Ascending aorta (tissue), 2 donors: ENCODE data around the gene NEDD1. TPM values are rescaled to one million over a fixed set of nuclear protein-coding genes. Genes with fewer than 3 reads are reported as not detected.

Experiments used
- DNase-seq, 2 donors: peaks; one replicate each; pipeline ENCODE4 v3.0.0-alpha.2; 2019; ENCODE audit warnings: low spot score in 2 of 2
- H3K27ac ChIP-seq, 2 donors: fragments of 200-600 bp; sonication (generic); one replicate each; pipeline ENCODE4 v1.5.1; 2016 to 2017; ENCODE audit warnings: mild to moderate bottlenecking in 1 of 2
- H3K27me3 ChIP-seq: fragments of 200-600 bp; sonication (generic); one replicate; pipeline ENCODE4 v1.5.1; 2017
- H3K36me3 ChIP-seq, 2 donors: fragments of 200-600 bp; sonication (generic); one replicate each; pipeline ENCODE4 v1.5.1; 2016
- H3K4me1 ChIP-seq, 2 donors: fragments of 200-600 bp; sonication (generic); one replicate each; pipeline ENCODE4 v1.5.1; 2016 to 2017; ENCODE audit warnings: mild to moderate bottlenecking in 1 of 2
- H3K4me3 ChIP-seq, 2 donors: fragments of 200-600 bp; sonication (generic); one replicate each; pipeline ENCODE4 v1.5.1; 2016 to 2017; ENCODE audit warnings: mild to moderate bottlenecking in 1 of 2
- H3K9me3 ChIP-seq, 2 donors: fragments of 200-600 bp; sonication (generic); one replicate each; pipeline ENCODE4 v1.5.1; 2016
- intact Hi-C: fragments of 100-400 bp; cut with DNase I; formaldehyde crosslinking; loops from one replicate; pipeline ENCODE4 v1.15.1; 2023
- total RNA-seq: library from RNA; depleted of rRNA; stranded (reverse); fragments of >200 nt; gene quantifications from one replicate; pipeline ENCODE4 v1.1.0, GENCODE V29; 2016
- TF ChIP-seq, protein P1 (sequence below), 3 experiments: fragments of 200-600 bp in 2 of 3; fragments of 450-650 bp in 1 of 3; sonication (generic) in 2 of 3; IDR thresholded peaks; one replicate each; pipeline ENCODE4 v1.5.1; 2016 to 2019; ENCODE audit warnings: antibody characterized with exemption in 3 of 3, mild to moderate bottlenecking in 1 of 3, moderate library complexity in 1 of 3

The NEDD1 gene
- total RNA-seq, 1 donor from 2014 or later, result 31.1 TPM

DNA sequence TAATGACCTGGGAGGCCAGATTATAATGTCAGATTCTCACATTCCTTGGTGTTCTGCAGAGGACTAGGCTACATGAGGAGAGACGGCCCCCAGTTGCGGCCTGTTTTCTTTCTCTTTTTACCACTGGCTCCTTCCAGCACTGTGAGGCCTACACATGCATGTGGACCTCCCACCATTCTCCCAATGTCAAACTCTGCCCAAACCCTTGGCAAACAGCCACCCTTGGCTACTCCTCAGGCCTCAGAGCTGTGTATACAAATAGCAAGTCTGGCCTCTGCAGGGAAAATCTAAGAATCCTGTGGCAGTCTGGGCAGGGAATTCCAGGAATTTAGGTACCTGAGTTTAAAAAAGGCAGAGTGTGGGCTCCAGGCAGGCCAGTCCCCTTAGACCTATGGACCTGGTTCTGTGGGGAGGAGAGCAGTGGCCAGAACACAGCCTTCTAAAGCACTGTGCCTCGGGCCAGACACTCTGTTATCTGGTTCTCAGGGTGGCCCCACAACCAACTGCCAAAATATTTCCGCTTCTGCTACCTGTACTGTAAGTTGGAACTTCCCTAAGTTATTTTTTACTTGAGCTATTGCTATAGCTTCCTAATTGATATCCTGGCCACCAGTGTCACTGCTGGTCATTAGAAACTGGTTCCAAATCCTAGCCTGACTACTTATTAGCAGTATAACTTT is 19.9 kb upstream of the NEDD1 start:
- intact Hi-C loops, result no loop called here
- Histone ChIP-seq H3K4me1 (no peaks in the 10 kb centered on the region), H3K4me3 (no peak overlapping the region), H3K36me3 (no peaks in the 10 kb centered on the region), H3K9me3 (no peaks in the 10 kb centered on the region), H3K27ac (no peak overlapping the region), H3K27me3 (no peaks in the 10 kb centered on the region)
- TF ChIP-seq, protein P1, sequence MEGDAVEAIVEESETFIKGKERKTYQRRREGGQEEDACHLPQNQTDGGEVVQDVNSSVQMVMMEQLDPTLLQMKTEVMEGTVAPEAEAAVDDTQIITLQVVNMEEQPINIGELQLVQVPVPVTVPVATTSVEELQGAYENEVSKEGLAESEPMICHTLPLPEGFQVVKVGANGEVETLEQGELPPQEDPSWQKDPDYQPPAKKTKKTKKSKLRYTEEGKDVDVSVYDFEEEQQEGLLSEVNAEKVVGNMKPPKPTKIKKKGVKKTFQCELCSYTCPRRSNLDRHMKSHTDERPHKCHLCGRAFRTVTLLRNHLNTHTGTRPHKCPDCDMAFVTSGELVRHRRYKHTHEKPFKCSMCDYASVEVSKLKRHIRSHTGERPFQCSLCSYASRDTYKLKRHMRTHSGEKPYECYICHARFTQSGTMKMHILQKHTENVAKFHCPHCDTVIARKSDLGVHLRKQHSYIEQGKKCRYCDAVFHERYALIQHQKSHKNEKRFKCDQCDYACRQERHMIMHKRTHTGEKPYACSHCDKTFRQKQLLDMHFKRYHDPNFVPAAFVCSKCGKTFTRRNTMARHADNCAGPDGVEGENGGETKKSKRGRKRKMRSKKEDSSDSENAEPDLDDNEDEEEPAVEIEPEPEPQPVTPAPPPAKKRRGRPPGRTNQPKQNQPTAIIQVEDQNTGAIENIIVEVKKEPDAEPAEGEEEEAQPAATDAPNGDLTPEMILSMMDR (IDR thresholded peaks at IDR 0.05), result no peak
- no peak for DNase-seq

DNA sequence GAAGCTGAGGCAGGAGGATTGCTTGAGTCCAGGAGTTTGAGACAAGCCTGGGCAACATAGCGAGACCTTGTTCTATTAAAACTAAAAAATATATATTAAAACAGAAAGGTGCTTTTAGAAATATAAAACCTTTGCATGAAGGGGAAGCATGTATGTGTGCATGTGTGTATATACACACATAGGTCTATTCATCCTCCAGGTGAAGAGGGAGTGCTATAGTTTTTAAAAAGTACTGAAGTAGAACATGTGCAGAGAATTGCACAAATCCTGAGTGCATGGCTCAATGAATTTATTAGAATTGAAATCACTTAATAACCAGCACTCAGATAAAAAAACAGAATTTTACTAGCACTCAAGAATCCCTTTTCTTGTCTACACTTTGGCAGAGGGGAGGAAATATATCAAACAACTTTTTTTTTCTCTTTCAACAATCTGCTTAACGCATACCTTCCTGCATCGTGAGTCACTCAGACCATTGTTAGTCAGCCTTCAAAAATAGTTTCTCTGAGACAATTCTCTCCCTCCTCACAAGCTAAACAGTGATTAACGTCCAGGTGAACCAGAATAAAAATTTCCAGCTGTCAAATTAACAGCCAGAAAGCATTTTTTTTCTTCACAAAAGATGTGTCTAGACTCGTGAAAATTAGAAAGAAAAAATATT is 17.7 kb upstream of the NEDD1 start:
- no peaks in the 10 kb centered on the region for H3K4me1 ChIP-seq
- intact Hi-C loops, result no loop called here
- H3K27ac ChIP-seq, result no peak overlapping the region
- TF ChIP-seq, protein P1 (IDR thresholded peaks at IDR 0.05), result no peak
- no peak for DNase-seq
- H3K4me3 ChIP-seq, result no peak overlapping the region
- H3K9me3 ChIP-seq, result no peaks in the 10 kb centered on the region
- H3K27me3 ChIP-seq, result no peaks in the 10 kb centered on the region
- H3K36me3 ChIP-seq, result no peaks in the 10 kb centered on the region

DNA sequence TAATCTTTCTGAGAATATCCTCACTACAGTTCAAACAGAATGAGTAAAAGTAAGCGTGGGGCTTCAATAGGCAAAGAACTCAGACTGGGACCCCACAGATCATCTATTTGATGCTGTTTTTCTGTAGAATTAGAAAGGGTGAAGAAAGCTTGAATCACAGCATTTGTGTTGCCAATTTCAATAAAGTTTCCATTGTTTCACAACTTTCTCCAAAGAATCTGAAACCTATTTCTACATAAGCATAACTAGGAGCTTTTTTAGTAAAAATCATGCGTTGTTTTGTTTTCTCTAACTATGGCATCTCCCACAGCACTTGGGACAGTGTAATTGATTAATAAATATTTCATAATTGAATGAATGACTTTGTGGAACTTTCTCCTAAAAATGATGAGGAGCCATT is 16.7 kb upstream of the NEDD1 start:
- no peaks in the 10 kb centered on the region for H3K4me1 ChIP-seq
- TF ChIP-seq, protein P1 (IDR thresholded peaks at IDR 0.05), result no peak
- no peaks in the 10 kb centered on the region for H3K9me3 ChIP-seq
- intact Hi-C loops, result no loop called here
- DNase-seq, result no peak
- no peaks in the 10 kb centered on the region for H3K36me3 ChIP-seq
- H3K27me3 ChIP-seq, result no peaks in the 10 kb centered on the region
- no peak overlapping the region for H3K4me3 ChIP-seq
- H3K27ac ChIP-seq, result no peak overlapping the region

DNA sequence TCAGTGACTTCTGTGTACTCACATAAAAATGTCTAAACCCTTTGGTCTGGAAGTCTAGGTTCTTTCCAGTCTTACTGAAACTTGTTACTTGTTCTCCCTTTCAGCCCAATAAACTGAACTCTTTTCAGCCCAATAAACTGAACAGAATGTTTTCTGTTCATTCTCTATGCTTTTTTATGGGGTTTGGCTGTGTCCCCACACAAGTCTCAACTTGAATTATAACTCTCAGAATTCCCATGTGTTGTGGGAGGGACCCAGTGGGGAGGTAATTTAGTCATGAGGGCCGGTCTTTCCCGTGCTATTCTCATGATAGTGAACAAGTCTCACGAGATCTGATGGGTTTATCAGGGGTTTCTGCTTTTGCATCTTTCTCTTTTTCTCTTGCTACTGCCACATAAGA is 15.0 kb upstream of the NEDD1 start:
- TF ChIP-seq, protein P1 (IDR thresholded peaks at IDR 0.05), result no peak

GRCh38 chr12:96897421-96897820 is 9.6 kb upstream of the NEDD1 start:
- H3K4me3 ChIP-seq, result no peak overlapping the region
- DNase-seq, result no peak
- H3K27ac ChIP-seq, result no peak overlapping the region
- H3K27me3 ChIP-seq, result no peaks in the 10 kb centered on the region
- TF ChIP-seq, protein P1 (IDR thresholded peaks at IDR 0.05), result no peak
- intact Hi-C loops, result no loop called here
- H3K4me1 ChIP-seq, result no peaks in the 10 kb centered on the region
- no peaks in the 10 kb centered on the region for H3K36me3 ChIP-seq
- no peaks in the 10 kb centered on the region for H3K9me3 ChIP-seq

More for the DNA sequence above, 15.0 kb upstream of the NEDD1 start:
- no peak overlapping the region for H3K27ac ChIP-seq
- no peaks in the 10 kb centered on the region for H3K27me3 ChIP-seq
- intact Hi-C loops, result no loop called here
- no peaks in the 10 kb centered on the region for H3K4me1 ChIP-seq
- H3K36me3 ChIP-seq, result no peaks in the 10 kb centered on the region
- no peak overlapping the region for H3K4me3 ChIP-seq
- no peak for DNase-seq
- no peaks in the 10 kb centered on the region for H3K9me3 ChIP-seq
